ENCODE data around the gene SHKBP1.

- TF ChIP-seq CTCF (IDR thresholded peaks at IDR 0.05; ENCODE audit: low read depth, low read length, poor library complexity, severe bottlenecking) (no peak), EZH2phosphoT487 (IDR thresholded peaks at IDR 0.05; ENCODE audit: borderline replicate concordance, low read length) (no peak)
These were observed 10.7 kb upstream of the SHKBP1 start for GRCh38 chr19:40565910-40566495.

All from DOHH2 (cell line).